GM21390 (cell line): ENCODE data around the gene CHN1.

ENCODE experiments used
- ATAC-seq: cut with Tn5 transposase; IDR thresholded peaks from one replicate; pipeline ENCODE4 v1.9.1; 2021; ENCODE audit not compliant: unreplicated experiment

Gene CHN1

DNA sequence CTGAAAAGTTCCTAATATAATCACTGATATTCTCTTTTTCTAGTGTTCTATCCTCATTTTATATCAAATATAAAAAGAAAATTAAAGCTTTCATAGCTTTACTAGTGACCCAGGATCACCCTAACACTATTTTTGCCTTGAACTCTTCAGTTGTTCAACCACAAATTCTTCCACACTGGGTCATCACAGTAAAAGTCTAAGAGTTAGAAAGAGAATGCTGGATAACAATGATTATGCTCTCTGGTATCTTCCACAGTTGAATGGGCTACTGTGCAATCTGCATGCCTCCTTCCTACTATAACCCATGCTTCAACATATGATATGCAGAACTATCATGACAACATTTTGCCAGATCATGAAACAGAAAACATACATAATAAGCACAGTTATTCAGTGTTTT lies 32.3 kb downstream of the CHN1 start:
- no peak for ATAC-seq

DNA sequence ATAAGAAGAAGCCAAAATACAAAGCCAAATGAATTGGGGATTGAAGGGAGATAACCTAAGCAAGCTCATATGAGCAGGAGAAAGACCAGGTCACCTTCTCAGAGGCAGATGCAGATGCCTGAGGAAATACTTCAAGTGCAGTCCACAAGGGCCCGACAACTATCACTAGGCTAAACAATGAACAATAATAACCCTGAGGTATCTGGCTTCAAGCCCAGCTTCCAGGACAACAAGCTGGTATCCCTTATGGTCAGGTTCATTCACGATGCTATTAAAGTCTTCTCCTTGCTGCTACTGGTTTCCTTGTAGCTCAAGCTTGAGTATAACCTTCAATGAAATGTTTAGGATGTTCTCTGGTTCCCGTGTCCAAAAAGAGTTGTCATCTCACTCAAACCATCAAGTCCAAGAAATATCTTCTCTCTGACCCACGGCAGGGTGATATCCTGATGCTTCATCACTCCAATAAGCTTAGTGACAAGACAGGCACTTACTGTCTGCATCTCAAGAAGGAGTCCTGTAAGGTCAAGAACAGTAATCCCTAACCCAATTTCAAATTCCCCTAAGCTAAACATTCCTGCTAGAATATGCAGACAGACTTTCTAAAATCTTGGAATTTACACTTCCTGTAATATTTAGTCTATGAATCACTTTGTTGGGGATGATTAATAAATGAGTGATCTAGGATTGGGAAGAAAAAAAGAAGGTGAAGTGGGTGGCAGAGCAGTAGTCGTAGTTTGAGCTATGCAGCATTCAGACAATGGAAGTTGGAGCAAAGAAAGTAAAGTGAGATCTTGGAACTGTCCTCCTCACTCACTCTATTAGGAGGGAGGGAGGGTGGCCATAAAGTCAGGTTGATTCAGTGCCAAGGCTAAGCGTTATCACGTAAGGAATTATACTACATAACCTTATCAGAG lies 33.1 kb downstream of the CHN1 start:
- no peak for ATAC-seq

- no peak for ATAC-seq
Observed at GRCh38 chr2:174970092-174970491, 35.1 kb downstream of the CHN1 start.

GRCh38 chr2:174969091-174969734 lies 36.0 kb downstream of the CHN1 start:
- ATAC-seq: no peak

GRCh38 chr2:174967691-174968260 lies 37.4 kb downstream of the CHN1 start:
- no peak for ATAC-seq

DNA sequence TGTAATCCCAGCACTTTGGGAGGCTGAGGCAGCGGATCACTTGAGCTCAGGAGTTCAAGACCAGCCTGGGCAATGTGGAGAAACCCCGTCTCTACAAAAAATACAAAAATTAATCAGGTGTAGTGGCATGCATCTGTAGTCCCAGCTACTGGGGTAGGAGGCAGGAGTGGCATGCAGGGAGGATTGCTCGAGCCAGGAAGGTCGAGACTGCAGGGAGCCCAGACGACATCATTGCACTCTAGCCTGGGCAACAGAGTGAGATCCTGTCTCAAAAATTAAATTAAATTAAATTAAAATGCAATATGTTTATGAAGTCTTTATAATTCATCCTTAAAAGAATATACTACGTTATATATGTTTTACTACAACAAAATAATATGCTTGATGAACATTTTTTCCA lies 38.1 kb downstream of the CHN1 start:
- ATAC-seq: no peak

DNA sequence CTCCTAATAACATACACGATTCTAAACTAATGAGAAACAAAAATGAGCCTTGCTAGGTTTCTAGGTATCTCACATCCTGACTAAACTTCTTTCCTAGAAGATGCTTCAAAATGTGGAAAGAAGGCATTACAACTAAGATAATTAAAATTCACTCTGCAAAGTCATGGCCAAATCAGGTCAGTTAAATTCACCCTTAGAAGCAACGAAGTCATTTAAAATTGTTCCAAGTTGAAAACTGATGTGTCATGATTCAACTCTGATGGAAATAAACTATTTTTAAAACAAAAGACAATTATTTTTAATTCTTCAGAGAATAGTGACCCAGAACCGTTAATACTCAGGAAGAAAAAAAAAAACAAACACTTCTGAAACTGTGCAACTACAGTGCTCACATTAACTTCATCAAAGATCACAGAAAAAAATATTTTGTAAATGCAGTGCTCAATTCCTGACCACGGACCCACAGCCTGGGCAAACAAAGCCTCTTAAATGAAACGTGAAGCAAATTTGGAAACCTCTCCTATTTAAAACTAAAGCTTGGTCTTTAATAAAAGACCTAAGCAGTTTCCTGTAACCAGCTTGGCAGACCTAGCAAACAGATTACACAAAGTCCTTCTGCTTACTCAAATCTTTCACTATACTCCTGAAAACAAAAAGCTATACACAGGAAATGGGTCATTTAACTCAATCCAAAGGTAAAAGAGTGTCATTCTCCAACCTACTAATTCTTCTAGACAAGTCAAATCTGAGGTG lies 39.0 kb downstream of the CHN1 start:
- ATAC-seq: no peak

DNA sequence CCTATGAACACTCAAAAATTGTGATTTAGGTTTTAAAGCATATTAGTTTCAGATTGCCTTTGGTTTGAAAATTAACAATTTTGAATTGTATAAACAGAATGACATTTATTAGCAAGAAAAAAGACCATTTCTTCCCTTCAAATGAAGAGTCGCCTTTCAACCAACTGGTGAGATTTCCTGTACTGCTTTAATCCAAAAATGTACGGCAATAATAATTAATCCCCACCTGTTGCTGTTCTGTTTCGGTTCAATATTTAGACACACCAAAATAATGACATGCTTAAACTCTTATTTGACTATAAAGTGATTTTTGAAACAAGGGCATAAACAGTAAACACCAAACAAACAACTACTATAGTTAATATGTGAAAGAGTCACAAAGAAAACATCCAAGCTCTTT lies 39.6 kb downstream of the CHN1 start:
- no peak for ATAC-seq

- no peak for ATAC-seq
Observed at GRCh38 chr2:174964404-174964803, 40.8 kb downstream of the CHN1 start.

DNA sequence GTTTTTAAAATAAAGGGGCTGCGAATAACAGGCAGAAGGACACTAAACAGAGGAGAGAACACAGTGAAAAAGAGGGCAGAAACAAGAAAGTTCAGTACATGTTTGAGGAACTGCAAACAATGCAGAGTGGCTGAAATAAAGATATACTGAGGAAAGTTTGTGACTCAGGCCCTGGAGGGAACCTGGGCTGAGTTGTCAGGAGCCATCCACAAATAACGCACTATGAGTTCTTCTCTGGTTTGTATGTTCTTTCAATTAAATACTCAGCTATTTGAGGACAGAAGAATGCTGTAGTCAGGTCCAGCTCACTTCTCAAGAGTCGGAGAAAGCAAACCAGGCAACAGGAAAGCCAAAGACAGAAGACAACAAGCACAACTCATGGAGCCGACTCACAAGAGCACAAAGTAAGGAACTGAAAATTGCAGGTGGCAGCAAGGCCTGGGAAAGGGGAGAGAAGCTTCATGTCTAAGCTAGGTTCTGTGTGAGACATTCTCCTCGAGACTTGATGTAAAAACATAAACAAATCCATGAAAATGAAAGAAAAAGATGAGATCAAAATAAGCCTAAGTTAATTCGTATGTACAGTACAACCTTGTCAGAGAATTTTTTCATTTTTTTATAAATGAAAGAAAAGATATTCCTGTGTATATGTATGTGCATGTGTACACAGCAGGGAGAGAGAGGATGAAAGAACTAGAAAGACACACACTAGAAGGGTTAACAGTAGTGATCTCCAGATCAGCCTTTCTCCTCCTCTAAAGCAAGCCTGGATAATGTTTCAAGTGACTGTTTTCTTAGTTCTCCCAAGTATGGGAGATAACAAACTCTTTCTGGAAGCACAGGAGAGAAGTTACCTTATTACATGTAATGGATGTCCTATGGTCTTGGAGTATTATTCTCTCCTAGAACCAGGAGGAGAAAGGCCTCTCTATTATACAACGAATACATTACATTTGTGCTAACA lies 41.5 kb downstream of the CHN1 start:
- no peak for ATAC-seq

DNA sequence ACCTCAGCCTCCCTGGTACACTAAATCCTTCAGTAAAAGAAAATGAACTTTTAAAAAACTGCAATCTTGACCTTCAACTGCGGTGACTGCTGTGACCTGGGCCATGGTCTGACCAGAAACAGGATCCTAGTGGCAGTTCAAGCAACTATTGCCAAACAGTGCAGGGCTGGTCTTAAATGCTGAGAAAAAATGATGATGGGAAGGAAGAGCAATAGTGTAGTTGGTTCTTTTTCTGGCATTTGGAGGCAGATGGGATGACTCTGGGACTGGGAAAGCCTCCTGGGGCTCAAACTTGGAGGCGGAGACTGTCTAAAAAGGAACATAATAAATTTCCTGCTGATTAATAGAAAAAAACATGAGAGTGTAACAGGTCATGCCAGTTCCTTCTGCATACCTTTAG lies 45.4 kb downstream of the CHN1 start:
- ATAC-seq: no peak

DNA sequence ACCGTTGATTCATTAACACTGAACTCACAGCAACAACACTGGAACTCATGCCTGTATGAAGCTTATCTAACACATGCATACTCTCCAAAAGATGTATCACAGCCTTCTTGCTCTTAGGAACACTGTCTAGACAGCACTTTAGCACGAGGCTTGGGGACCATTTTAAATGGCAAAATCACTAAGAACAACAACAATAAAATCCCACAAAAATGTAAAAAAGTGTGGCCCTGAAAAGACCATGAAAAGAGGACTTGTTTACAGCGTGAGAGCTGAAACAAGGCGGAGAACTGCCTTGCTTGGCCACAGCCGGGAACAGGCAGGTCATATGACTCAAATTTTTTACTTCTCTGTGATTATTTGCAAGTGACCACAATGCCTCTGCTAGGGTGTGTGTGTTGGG lies 48.1 kb downstream of the CHN1 start:
- no peak for ATAC-seq

GRCh38 chr2:174952607-174953006 lies 52.6 kb downstream of the CHN1 start:
- ATAC-seq: no peak

- no peak for ATAC-seq
Observed at GRCh38 chr2:174951745-174952144, 53.4 kb downstream of the CHN1 start.

DNA sequence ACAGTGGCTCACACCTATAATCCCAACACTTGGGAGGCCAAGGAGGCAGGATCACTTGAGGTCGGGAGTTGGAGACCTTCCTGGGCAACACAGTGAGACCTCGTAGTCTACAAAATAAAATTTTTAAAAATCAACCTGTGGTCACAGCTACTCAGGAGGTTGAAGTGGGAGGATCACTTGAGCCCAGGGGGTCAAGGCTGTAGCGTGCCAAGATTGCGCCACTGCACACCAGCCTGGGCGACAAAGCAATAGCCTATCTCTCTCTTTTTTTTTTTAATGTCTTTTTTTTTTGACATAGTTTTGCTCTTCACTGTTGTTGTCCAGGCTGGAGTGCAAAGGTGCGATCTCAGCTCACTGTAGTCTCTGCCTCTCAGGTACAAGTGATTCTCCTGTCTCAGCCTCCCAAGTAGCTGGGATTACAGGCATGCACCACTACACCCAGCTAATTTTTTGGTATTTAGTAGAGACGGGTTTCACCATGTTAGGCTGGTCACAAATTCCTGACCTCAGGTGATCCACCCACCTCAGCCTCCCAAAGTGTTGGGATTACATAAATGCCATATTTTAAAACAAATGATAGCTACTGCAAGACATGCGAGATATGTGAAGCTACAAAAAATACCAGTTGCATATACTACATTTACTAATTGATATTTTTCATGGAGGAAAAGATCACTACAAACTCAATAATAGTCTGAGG lies 55.0 kb downstream of the CHN1 start:
- no peak for ATAC-seq

- no peak for ATAC-seq
Observed at GRCh38 chr2:174945601-174946260, 59.5 kb downstream of the CHN1 start.

DNA sequence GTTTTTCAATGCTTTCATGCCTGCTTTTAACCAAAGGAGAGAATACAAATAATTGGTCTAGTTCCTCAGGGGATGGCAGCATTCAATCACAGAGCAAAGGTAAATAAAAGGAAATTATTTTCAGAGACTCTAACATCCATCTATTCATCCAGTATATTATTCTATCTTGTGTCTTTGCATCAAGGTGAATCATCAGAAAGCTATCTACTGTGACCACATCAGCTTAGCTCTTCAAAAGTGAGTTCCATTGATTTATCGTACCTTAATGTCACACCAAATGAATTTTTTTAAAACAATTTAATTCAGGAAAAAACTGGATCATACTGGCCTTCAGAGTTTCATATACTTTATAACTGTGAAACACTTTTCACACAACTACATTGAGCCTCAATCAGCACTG lies 66.1 kb downstream of the CHN1 start:
- no peak for ATAC-seq

DNA sequence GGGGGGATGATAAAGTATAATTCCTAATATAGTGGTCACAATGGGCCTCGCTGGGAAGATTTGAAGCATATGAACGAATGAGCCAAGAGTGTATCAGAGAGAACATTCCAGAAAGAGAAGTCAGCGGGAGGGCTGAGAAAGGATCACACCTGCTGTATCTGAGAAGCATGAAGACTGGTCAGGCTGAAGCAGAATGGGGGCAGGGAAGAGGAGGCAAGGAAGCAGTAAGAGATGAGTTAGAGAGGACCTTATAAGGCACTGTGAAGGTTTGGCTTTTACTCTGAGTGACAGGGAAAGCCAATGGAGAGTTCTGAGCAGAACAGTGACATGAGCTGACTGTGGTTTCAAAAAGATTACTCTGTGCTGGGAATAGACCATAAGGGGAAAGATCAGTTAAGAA lies 73.5 kb downstream of the CHN1 start:
- ATAC-seq: no peak

DNA sequence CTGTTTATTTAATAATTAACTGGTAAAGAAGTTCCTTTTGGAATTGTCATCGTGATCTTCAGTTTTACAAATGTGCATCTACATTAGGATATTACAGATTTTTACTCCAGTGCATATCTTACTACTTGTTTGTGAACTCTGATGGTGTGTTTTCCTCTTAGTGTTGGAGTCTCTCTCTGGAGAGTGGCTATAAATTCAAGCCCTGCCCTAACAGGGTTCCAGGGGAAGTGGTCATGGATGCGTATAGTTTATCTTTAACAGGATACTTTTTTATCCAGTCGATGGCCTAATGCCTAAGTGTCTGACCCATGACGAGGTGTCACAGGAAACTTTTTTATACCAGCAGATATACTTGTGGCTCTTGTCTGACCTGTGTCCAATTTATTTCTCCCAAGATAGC lies 75.4 kb downstream of the CHN1 start:
- no peak for ATAC-seq
